NCI-H187 (cell line): ENCODE results near the gene C2CD3.

Source experiments
- DNase-seq, 2 experiments: peaks; one replicate each; lab custom pipeline; 2025; lab: John Stamatoyannopoulos, UW

Gene C2CD3

GRCh38 chr11:74018331-74019005 is 152.3 kb downstream of the C2CD3 start:
- no peak for DNase-seq

- no peak for DNase-seq
Observed at GRCh38 chr11:74017631-74018030, 153.2 kb downstream of the C2CD3 start.

- DNase-seq, result no peak
Observed at GRCh38 chr11:74015919-74016684, 154.7 kb downstream of the C2CD3 start.

- DNase-seq, result no peak
Observed at GRCh38 chr11:74014880-74015279, 155.9 kb downstream of the C2CD3 start.

GRCh38 chr11:74013141-74013540 is 157.7 kb downstream of the C2CD3 start:
- no peak for DNase-seq

GRCh38 chr11:74012074-74012809 is 158.6 kb downstream of the C2CD3 start:
- no peak for DNase-seq

GRCh38 chr11:74011360-74012073 is 159.3 kb downstream of the C2CD3 start:
- DNase-seq, result no peak

- no peak for DNase-seq
Observed at GRCh38 chr11:74010306-74011300, 160.2 kb downstream of the C2CD3 start.

GRCh38 chr11:74009675-74010305 is 161.0 kb downstream of the C2CD3 start:
- DNase-seq, result no peak

- no peak for DNase-seq
Observed at GRCh38 chr11:74009230-74009547, 161.6 kb downstream of the C2CD3 start.

GRCh38 chr11:74008373-74009229 is 162.2 kb downstream of the C2CD3 start, which contains the start of gene UCP3:
UCP3 (minus strand) TSS chr11:74009085; CDS start chr11:74007042, 2,043 bp downstream.
- DNase-seq, result peak in 1 of 2 experiments; percentile 10

- DNase-seq, result no peak
Observed at GRCh38 chr11:74007691-74008372, 163.0 kb downstream of the C2CD3 start.

- no peak for DNase-seq
Observed at GRCh38 chr11:74006743-74007304, 164.0 kb downstream of the C2CD3 start.

- no peak for DNase-seq
Observed at GRCh38 chr11:74005721-74006517, 164.9 kb downstream of the C2CD3 start.

- DNase-seq, result no peak
Observed at GRCh38 chr11:74004759-74005615, 165.8 kb downstream of the C2CD3 start.

GRCh38 chr11:74004046-74004695 is 166.6 kb downstream of the C2CD3 start:
- no peak for DNase-seq
